Measurements from ENCODE around the gene ULK1. TPM values are rescaled to one million over a fixed set of nuclear protein-coding genes. Genes with fewer than 3 reads are reported as not detected.
A peak's percentile ranks its signal among the peaks of the same experiment; 100 is the strongest.

ULK1 gene
- total and polyA plus RNA-seq, 12 donors, result 2.9 to 123 (median 29.9) TPM

- peaks cover 5 to 18% of the 10 kb centered on the region in 2 donors for H3K4me1 ChIP-seq (replicated peaks in 1 of 2)
- WGBS, 4 donors, result 88 to 93% (median 91%) methylated on average over 9 to 18 of the region's 18 CpGs; no CpG with 5 or more reads in 1 of the 4 donors
- peak in 1 of 7 donors; percentile 6 for DNase-seq
- no peak overlapping the region for H3K4me3 ChIP-seq
- TF ChIP-seq POLR2A (IDR thresholded peaks at IDR 0.05) (no peak), CTCF (IDR thresholded peaks at IDR 0.05) (no peak)
- no peaks in the 10 kb centered on the region for H3K27me3 ChIP-seq
- intact Hi-C loops (cut with DNase I), result no loop called here
- no peak overlapping the region for H3K27ac ChIP-seq
- peaks cover 0 to 71% of the 10 kb centered on the region in 2 donors for H3K36me3 ChIP-seq (replicated peaks in 1 of 2)
- H3K9me3 ChIP-seq (replicated peaks in 1 of 3), result no peaks in the 10 kb centered on the region
Measured at GRCh38 chr12:131917711-131918306, 23.4 kb downstream of the ULK1 start.

DNA sequence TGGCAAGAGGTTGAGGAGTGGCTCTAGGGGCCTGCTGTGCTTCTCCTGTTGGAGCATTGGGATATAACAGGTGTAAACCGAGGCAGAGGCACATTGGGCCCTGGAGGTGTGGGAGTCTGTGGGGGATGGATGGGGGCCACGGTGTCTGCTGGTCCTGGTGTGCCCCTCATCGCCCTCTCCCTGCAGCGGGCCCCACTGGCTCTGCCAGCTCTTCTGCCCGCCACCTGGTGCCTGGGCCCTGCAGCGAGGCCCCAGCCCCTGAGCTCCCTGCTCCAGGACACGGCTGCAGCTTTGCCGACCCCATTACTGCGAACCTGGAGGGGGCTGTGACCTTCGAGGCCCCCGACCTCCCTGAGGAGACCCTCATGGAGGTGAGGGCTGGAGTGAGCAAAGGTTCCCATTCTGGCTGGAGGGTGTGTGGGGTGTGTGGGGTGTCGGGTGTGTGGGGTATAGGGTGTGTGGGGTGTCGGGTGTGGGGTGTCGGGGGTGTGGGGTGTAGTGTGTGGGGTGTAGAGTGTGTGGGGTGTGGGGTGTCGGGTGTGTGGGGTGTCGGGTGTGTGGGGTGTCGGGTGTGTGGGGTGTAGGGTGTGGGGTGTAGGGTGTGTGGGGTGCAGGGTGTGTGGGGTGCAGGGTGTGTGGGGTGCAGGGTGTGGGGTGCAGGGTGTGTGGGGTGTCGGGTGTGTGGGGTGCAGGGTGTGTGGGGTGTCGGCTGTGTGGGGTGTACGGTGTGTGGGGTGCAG lies 24.1 kb downstream of the ULK1 start:
- H3K4me3 ChIP-seq, result no peak overlapping the region
- WGBS, 4 donors, result 80 to 91% (median 88%) methylated on average over 4 to 20 of the region's 20 CpGs
- H3K4me1 ChIP-seq (replicated peaks in 1 of 2), result peaks cover 0 to 13% of the 10 kb centered on the region in 2 donors
- H3K9me3 ChIP-seq (replicated peaks in 1 of 3), result no peaks in the 10 kb centered on the region
- peak in 1 of 7 donors; percentile 5 for DNase-seq
- no peak overlapping the region for H3K27ac ChIP-seq
- no peaks in the 10 kb centered on the region for H3K27me3 ChIP-seq
- H3K36me3 ChIP-seq (replicated peaks in 1 of 2), result peaks cover 0 to 71% of the 10 kb centered on the region in 2 donors
- intact Hi-C loops (cut with DNase I), result no loop called here
- TF ChIP-seq POLR2A (IDR thresholded peaks at IDR 0.05) (no peak), CTCF (IDR thresholded peaks at IDR 0.05) (no peak)

- Histone ChIP-seq H3K27me3 (no peaks in the 10 kb centered on the region), H3K36me3 (replicated peaks in 1 of 2) (peaks cover 0 to 67% of the 10 kb centered on the region in 2 donors), H3K4me3 (no peak overlapping the region), H3K27ac (no peak overlapping the region), H3K4me1 (replicated peaks in 1 of 2) (peaks cover 0 to 13% of the 10 kb centered on the region in 2 donors), H3K9me3 (replicated peaks in 1 of 3) (no peaks in the 10 kb centered on the region)
- 94 to 100% (median 95%) methylated on average over 2 to 19 of the region's 19 CpGs; no CpG with 5 or more reads in 1 of the 4 donors for WGBS, 4 donors
- intact Hi-C loops (cut with DNase I), result no loop called here
- no peak for DNase-seq
- TF ChIP-seq POLR2A (IDR thresholded peaks at IDR 0.05), result no peak
- no peak for TF ChIP-seq CTCF (IDR thresholded peaks at IDR 0.05)
Measured at GRCh38 chr12:131919051-131919347, 24.6 kb downstream of the ULK1 start.

GRCh38 chr12:131919366-131920156 lies 25.1 kb downstream of the ULK1 start:
- no peaks in the 10 kb centered on the region for H3K27me3 ChIP-seq
- H3K4me1 ChIP-seq (replicated peaks in 1 of 2), result peaks cover 0 to 13% of the 10 kb centered on the region in 2 donors
- intact Hi-C loops (cut with DNase I), result no loop called here
- peaks cover 0 to 61% of the 10 kb centered on the region in 2 donors for H3K36me3 ChIP-seq (replicated peaks in 1 of 2)
- peak in 2 of 7 donors; percentile 24 to 36 for DNase-seq
- no peak overlapping the region for H3K4me3 ChIP-seq
- no peaks in the 10 kb centered on the region for H3K9me3 ChIP-seq (replicated peaks in 1 of 3)
- peak overlapping the region in 1 of 5 donors; percentile 63 for H3K27ac ChIP-seq
- WGBS, 4 donors, result 65 to 83% (median 77%) methylated on average over 9 to 37 of the region's 37 CpGs
- TF ChIP-seq CTCF (IDR thresholded peaks at IDR 0.05) (no peak), POLR2A (IDR thresholded peaks at IDR 0.05) (no peak)

Data from adrenal gland (tissue), 12 donors.